ENCODE data around the gene TMEM51.

DNA sequence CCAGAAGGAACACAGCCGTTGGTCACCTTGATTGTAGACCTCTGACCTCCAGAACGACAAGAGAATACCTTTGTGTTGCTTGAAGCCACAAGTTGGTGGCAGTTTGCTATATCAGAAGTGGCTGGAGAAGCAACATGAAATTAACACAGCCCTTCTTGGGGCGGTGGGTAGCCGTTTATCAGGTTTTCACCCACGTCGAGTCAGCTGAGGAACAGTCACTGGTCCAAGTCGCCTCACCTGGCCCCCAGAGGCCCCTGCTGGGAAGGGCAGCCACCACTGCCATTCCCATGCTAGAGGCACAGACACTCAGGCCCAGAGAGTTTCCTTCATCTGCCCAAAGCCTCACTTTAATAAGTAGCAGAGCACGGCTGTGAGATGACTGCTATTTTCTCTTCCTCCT is 37.7 kb downstream of the TMEM51 start:
- TF ChIP-seq, protein P1, sequence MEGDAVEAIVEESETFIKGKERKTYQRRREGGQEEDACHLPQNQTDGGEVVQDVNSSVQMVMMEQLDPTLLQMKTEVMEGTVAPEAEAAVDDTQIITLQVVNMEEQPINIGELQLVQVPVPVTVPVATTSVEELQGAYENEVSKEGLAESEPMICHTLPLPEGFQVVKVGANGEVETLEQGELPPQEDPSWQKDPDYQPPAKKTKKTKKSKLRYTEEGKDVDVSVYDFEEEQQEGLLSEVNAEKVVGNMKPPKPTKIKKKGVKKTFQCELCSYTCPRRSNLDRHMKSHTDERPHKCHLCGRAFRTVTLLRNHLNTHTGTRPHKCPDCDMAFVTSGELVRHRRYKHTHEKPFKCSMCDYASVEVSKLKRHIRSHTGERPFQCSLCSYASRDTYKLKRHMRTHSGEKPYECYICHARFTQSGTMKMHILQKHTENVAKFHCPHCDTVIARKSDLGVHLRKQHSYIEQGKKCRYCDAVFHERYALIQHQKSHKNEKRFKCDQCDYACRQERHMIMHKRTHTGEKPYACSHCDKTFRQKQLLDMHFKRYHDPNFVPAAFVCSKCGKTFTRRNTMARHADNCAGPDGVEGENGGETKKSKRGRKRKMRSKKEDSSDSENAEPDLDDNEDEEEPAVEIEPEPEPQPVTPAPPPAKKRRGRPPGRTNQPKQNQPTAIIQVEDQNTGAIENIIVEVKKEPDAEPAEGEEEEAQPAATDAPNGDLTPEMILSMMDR (IDR thresholded peaks at IDR 0.05 in 8 of 11, conservative IDR thresholded peaks at IDR 0.05 in 3 of 11): no peak
- TF ChIP-seq POLR2A (IDR thresholded peaks at IDR 0.05): no peak

All from spleen (tissue), 7 donors.